ENCODE measurements around the gene C16orf90. TPM values are rescaled to one million over a fixed set of nuclear protein-coding genes. Genes with fewer than 3 reads are reported as not detected.

Gene C16orf90
- total and polyA plus RNA-seq, 2 experiments from 2014 or later = not detected

DNA sequence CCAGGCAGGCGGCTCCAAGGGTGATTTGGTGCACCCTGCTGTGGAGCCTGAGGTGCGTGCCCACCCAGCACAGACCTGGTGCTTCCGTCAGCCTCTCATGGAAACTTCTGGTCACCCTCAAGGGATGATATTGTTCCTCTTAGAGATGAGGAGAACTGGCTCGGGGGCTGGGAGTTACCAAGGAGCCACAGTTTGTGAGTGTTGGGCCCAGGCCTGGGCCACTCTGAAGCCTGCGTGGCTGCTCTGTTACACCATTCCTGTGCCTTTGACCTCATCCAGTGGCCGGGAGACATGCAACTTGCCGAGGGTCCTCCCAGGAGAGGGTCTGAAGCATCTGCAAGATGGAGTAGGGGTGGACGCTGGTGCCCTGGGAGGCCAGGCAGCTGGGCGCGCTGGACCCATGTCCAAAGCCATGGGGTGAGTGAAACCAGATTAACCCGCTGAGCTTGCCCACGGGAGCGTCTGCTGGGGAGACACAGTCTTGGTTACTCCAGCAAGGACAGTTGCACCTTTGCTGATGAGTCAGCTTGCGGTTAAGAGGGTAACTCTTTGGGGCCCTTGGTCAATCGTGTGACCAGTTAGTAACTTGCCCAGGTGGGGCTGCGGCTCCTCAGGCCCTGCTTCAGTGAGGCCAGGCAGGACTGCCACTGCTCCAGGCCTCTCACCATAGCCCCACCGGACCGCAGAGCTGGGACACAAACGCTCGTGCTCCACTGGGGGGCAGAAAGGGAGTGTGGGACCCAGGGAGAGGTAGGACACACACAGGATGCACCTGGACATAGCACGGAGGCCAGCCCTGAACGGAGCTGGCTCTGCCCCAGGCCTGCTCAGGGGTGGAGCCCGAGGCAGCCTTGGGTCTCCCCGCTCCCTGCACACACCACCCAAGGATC lies 7.5 kb downstream of the C16orf90 start:
- Histone ChIP-seq H3K27ac (no peak overlapping the region), H3K4me3 (no peak overlapping the region), H3K4me1 (ENCODE audit: low read depth) (no peaks in the 10 kb centered on the region), H3K9me3 (ENCODE audit: low read depth) (no peaks in the 10 kb centered on the region), H3K27me3 (no peaks in the 10 kb centered on the region), H3K36me3 (peaks cover 13% of the 10 kb centered on the region)
- no peak for DNase-seq (ENCODE audit: low read depth in 1 of 2, low spot score in 1 of 2)
- TF ChIP-seq, protein P1, sequence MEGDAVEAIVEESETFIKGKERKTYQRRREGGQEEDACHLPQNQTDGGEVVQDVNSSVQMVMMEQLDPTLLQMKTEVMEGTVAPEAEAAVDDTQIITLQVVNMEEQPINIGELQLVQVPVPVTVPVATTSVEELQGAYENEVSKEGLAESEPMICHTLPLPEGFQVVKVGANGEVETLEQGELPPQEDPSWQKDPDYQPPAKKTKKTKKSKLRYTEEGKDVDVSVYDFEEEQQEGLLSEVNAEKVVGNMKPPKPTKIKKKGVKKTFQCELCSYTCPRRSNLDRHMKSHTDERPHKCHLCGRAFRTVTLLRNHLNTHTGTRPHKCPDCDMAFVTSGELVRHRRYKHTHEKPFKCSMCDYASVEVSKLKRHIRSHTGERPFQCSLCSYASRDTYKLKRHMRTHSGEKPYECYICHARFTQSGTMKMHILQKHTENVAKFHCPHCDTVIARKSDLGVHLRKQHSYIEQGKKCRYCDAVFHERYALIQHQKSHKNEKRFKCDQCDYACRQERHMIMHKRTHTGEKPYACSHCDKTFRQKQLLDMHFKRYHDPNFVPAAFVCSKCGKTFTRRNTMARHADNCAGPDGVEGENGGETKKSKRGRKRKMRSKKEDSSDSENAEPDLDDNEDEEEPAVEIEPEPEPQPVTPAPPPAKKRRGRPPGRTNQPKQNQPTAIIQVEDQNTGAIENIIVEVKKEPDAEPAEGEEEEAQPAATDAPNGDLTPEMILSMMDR (IDR thresholded peaks at IDR 0.05; ENCODE audit: low read depth, low read length) = no peak

- no peaks in the 10 kb centered on the region for H3K9me3 ChIP-seq (ENCODE audit: low read depth)
- no peaks in the 10 kb centered on the region for H3K27me3 ChIP-seq
- H3K27ac ChIP-seq = no peak overlapping the region
- peaks cover 10% of the 10 kb centered on the region for H3K4me1 ChIP-seq (ENCODE audit: low read depth)
- no peak for DNase-seq (ENCODE audit: low read depth in 1 of 2, low spot score in 1 of 2)
- peaks cover 13% of the 10 kb centered on the region for H3K36me3 ChIP-seq
- no peak overlapping the region for H3K4me3 ChIP-seq
- TF ChIP-seq, protein P1 (IDR thresholded peaks at IDR 0.05; ENCODE audit: low read depth, low read length) = no peak
These were observed 8.6 kb downstream of the C16orf90 start for GRCh38 chr16:3486506-3487215.

- Histone ChIP-seq H3K27ac (no peak overlapping the region), H3K4me1 (ENCODE audit: low read depth) (peaks cover 14% of the 10 kb centered on the region), H3K4me3 (no peak overlapping the region), H3K27me3 (no peaks in the 10 kb centered on the region), H3K36me3 (peaks cover 13% of the 10 kb centered on the region), H3K9me3 (ENCODE audit: low read depth) (no peaks in the 10 kb centered on the region)
- no peak for DNase-seq (ENCODE audit: low read depth in 1 of 2, low spot score in 1 of 2)
- TF ChIP-seq, protein P1 (IDR thresholded peaks at IDR 0.05; ENCODE audit: low read depth, low read length) = no peak
These were observed 9.3 kb downstream of the C16orf90 start for GRCh38 chr16:3485821-3486505.

DNA sequence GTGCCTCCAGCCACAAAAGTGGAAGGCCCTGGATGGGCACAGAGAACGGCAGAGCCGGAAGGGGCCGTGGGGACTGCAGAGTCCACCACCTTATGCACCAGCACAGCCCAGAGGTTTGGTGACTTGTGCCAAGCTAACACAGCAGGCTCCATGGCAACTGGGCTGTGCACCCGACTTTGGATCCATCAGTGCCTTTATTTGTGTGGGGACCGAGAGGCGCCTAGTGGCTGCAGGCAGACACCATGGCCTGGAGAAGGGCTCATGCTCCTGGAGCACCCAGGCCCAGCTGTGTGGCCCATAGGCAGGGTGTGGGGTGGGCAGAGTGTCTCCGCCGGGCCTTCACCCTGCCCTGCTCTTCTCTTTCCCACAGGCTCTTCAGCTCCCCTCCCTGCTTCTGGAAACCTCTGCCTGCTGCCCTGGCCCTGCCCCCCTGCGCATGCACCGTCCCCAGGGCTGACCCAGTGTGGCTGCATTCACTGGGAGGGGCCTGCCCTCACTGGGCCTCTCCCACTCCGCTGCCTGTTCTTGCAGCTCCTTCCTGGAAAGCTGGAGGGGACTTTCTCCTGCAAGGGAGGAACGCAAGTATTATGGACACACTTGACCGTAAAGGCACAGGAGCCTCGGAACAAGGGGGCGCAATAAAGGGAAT lies 10.1 kb downstream of the C16orf90 start:
- peaks cover 13% of the 10 kb centered on the region for H3K36me3 ChIP-seq

More for the DNA sequence above, 10.1 kb downstream of the C16orf90 start:
- Histone ChIP-seq H3K27ac (no peak overlapping the region), H3K4me3 (no peak overlapping the region), H3K27me3 (no peaks in the 10 kb centered on the region), H3K4me1 (ENCODE audit: low read depth) (peaks cover 20% of the 10 kb centered on the region), H3K9me3 (ENCODE audit: low read depth) (no peaks in the 10 kb centered on the region)
- TF ChIP-seq, protein P1 (IDR thresholded peaks at IDR 0.05; ENCODE audit: low read depth, low read length) = no peak
- no peak for DNase-seq (ENCODE audit: low read depth in 1 of 2, low spot score in 1 of 2)
